Mesothelial cell of epicardium (in vitro differentiated cells): ENCODE data around the gene ARHGEF19. TPM values are rescaled to one million over a fixed set of nuclear protein-coding genes. Genes with fewer than 3 reads are reported as not detected.

Source experiments
- DNase-seq, 2 experiments: peaks; one replicate each; pipeline ENCODE4 v3.0.0; 2021; ENCODE audit warnings: low spot score in 2 of 2; ENCODE audit not compliant: unreplicated experiment in 2 of 2
- H3K27ac Mint-ChIP-seq: 2 replicates; pipeline ENCODE4 v1.8.0; 2021; ENCODE audit warnings: mixed read lengths
- H3K27me3 Mint-ChIP-seq: 2 replicates; pipeline ENCODE4 v1.8.0; 2021; ENCODE audit warnings: low read depth, mixed read lengths
- H3K36me3 Mint-ChIP-seq: 2 replicates; pipeline ENCODE4 v1.8.0; 2021; ENCODE audit warnings: mixed read lengths
- H3K4me1 Mint-ChIP-seq: 2 replicates; pipeline ENCODE4 v1.8.0; 2021; ENCODE audit warnings: mixed read lengths
- H3K4me3 Mint-ChIP-seq: 2 replicates; pipeline ENCODE4 v1.8.0; 2021; ENCODE audit warnings: mild to moderate bottlenecking, moderate library complexity, mixed read lengths
- H3K9me3 Mint-ChIP-seq: 2 replicates; pipeline ENCODE4 v1.8.0; 2021; ENCODE audit warnings: mixed read lengths
- total RNA-seq: library from RNA; stranded (reverse); gene quantifications from 3 replicates; pipeline ENCODE4 v1.2.1, GENCODE V29; 2021
- TF ChIP-seq, protein P1 (sequence below): fragments of 200-600 bp; sonication (generic); IDR thresholded peaks from one replicate; pipeline ENCODE4 v1.5.0; 2021; ENCODE audit warnings: antibody characterized with exemption; ENCODE audit not compliant: unreplicated experiment

Gene ARHGEF19
- total RNA-seq, 1 donor from 2014 or later: 86.6 TPM

DNA sequence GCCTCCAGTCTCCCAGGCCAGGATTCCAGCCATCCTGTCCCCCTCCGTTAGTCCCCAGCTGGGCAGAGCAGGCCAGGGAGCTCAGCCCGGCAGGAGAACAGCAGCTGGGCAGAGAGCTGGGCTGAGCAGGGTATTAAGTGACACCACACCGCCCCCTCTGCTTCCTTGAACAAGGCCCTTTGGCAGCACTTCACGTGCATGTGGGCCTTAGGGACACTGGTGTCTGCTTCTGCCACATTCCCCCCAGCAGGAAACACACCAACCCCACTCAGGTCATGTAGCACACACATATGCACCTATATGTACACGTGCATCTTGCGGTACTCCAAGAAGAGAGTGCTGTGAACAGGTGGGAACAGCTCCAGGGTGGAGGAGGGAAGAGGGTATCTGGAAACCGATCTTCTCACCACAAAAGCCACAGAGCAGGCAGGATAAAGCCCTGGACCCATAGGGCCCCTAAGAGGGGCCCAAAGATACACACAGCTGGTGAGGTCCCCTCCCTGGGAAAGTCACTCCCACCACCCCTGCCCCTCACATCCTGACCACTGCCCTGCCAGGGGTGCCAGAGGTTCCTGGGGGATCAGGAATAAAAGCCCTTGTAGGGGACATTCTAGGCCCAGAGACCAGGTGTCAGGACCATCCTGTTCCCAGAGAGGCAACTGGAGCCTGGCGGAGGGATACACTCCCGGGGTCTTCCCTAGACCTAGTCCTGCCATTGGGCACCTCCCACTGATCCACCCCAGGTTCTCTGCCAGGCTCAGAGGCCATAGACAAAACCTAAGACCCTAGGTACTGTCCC is 61.1 kb downstream of the ARHGEF19 start:
- Mint-ChIP-seq H3K4me3 (peak overlapping the region; percentile 89), H3K27ac (peak overlapping the region; percentile 99), H3K4me1 (peaks cover 54% of the 10 kb centered on the region)

DNA sequence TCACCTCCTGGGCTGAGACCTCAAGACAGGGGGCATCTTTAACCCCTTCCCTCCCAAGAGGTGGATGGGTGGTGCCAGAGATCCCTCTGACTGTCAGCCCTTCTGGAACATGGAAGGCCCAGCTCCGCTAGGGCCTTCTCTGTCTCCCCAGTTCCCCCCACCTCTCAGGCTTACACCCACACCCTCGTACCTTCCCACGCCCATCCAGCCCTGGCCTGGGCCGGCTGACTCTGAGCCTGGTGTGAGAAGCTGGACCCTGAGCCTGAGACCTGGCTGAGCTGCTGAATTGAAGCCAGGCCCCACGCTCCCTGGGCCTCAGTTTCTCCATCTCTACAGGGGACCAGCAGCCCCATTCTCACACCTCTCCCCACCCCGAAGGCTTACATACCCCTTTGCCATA is 61.9 kb downstream of the ARHGEF19 start:
- Mint-ChIP-seq H3K27ac (no peak overlapping the region), H3K9me3 (no peaks in the 10 kb centered on the region), H3K4me1 (peaks cover 57% of the 10 kb centered on the region), H3K36me3 (peaks cover 18% of the 10 kb centered on the region), H3K4me3 (no peak overlapping the region), H3K27me3 (no peaks in the 10 kb centered on the region)
- TF ChIP-seq, protein P1, sequence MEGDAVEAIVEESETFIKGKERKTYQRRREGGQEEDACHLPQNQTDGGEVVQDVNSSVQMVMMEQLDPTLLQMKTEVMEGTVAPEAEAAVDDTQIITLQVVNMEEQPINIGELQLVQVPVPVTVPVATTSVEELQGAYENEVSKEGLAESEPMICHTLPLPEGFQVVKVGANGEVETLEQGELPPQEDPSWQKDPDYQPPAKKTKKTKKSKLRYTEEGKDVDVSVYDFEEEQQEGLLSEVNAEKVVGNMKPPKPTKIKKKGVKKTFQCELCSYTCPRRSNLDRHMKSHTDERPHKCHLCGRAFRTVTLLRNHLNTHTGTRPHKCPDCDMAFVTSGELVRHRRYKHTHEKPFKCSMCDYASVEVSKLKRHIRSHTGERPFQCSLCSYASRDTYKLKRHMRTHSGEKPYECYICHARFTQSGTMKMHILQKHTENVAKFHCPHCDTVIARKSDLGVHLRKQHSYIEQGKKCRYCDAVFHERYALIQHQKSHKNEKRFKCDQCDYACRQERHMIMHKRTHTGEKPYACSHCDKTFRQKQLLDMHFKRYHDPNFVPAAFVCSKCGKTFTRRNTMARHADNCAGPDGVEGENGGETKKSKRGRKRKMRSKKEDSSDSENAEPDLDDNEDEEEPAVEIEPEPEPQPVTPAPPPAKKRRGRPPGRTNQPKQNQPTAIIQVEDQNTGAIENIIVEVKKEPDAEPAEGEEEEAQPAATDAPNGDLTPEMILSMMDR: no peak
- DNase-seq: no peak

More for the DNA sequence above, 61.1 kb downstream of the ARHGEF19 start:
- no peak for DNase-seq
- TF ChIP-seq, protein P1: no peak
- peaks cover 18% of the 10 kb centered on the region for H3K36me3 Mint-ChIP-seq
- no peaks in the 10 kb centered on the region for H3K9me3 Mint-ChIP-seq
- H3K27me3 Mint-ChIP-seq: no peaks in the 10 kb centered on the region

DNA sequence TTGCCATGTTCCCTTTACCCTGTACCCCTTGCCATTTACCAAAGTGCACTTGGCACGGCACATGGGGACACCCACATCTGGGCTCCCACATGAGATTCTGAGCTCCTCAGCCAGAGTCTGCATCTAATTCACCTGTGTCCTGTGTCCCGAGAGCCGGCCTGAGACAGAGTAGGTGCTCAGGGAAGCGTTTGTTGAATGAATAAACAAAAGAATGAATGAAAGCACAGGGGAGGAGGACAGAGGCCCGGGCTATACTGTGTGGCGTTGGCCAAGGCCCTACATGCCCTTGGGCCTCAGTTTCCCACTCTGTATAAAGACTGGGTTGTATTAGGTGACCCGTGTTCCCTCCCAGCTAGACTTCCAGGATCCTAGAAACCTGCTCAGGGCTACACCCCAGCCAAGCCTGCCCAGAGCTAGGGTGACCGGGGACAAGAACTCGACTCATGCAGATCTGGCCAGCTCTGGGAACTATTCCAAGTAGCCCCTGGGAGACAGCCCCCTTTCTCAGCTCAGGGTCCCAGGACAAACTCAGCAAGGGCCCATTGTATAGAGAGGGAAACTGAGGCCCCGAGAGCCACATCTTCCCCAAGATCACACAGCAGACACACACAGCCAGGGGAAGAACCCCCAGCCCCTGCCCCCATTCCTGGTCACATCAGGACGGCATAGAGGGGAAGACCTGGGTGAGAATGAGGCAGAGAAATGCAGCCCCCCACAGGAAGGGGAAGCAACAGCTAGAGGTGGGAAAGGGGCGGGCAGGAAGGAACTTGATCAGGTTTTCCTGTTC is 62.6 kb downstream of the ARHGEF19 start:
- DNase-seq: no peak
- peaks cover 18% of the 10 kb centered on the region for H3K36me3 Mint-ChIP-seq
- H3K4me1 Mint-ChIP-seq: peaks cover 62% of the 10 kb centered on the region
- no peaks in the 10 kb centered on the region for H3K9me3 Mint-ChIP-seq
- H3K27ac Mint-ChIP-seq: peak overlapping the region; percentile 53
- TF ChIP-seq, protein P1: no peak
- H3K4me3 Mint-ChIP-seq: no peak overlapping the region
- H3K27me3 Mint-ChIP-seq: no peaks in the 10 kb centered on the region

DNA sequence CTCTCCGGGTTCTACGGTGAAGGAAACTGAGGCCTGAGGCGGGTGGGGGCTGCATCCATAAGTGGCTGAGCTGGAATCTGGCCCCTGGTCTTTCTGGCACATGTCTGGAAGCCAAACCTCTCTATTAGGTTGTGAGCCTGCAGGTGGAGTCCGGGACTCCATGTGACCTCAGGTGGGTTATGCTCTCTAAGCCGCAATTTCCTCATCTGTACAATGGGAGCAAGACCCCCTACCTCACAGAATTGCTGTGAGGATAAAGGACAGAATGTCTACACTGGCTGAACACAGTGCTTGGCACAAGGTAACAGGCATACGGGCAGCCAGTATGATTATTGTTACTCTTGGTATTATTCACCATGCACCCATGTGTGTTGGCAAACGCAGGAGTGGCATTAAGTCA is 63.3 kb downstream of the ARHGEF19 start:
- no peak overlapping the region for H3K4me3 Mint-ChIP-seq
- DNase-seq: no peak
- peaks cover 18% of the 10 kb centered on the region for H3K36me3 Mint-ChIP-seq
- H3K4me1 Mint-ChIP-seq: peaks cover 69% of the 10 kb centered on the region
- no peaks in the 10 kb centered on the region for H3K27me3 Mint-ChIP-seq
- TF ChIP-seq, protein P1: no peak
- peak overlapping the region; percentile 43 for H3K27ac Mint-ChIP-seq
- no peaks in the 10 kb centered on the region for H3K9me3 Mint-ChIP-seq

DNA sequence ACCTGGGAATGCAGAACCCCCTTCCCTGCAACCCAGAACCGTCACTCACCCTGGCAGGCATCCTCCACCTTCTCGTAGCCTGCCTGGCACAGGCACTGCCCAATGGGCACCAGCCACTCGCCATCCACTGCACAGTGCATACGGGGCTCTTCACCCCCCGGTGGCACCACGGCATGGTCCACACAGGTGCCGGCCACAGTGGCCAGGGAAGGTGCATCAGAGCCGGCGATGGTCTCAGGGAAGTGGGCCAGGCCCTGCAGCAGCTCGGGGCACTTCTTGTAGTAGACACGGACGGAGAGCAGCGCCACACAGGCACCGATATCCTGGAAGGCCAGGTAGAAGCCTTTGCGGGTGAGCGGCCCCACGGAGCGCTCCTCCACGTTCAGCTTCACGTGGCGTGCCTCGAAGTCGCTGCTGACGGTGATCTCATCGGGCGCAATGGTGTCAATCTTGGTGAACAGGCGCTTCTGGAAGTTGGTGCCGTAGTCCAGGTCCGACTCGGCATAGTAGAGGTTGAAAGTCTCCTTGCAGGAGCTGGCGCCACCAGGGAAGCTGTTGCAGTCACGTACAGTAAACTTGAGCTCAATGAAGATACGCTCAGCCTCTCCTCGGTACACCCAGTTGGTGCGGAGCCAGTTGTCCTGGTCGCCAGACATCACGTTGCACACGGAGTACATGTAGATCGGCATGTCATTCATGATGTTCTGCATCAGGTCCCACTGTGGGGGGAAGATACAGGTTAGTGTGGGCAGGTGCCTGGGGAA is 63.9 kb downstream of the ARHGEF19 start:
- H3K9me3 Mint-ChIP-seq: no peaks in the 10 kb centered on the region
- H3K4me3 Mint-ChIP-seq: no peak overlapping the region
- H3K4me1 Mint-ChIP-seq: peaks cover 68% of the 10 kb centered on the region

More for the DNA sequence above, 63.9 kb downstream of the ARHGEF19 start:
- H3K27ac Mint-ChIP-seq: peak overlapping the region; percentile 100
- H3K27me3 Mint-ChIP-seq: no peaks in the 10 kb centered on the region
- DNase-seq: no peak
- TF ChIP-seq, protein P1: no peak
- peaks cover 18% of the 10 kb centered on the region for H3K36me3 Mint-ChIP-seq

Other genes starting within 250 kb of the ARHGEF19 start
- 46.0 to 48.6 TPM (median 48.6 TPM) in 3 replicates for gene ZBTB17, start 236.6 kb downstream of the ARHGEF19 start, total RNA-seq
- not detected in 3 replicates for gene SRARP, start 208.4 kb downstream of the ARHGEF19 start, total RNA-seq
- 5.0 to 6.3 TPM (median 6.3 TPM) in 3 replicates for gene HSPB7, start 194.6 kb downstream of the ARHGEF19 start, total RNA-seq
- 3.0 to 3.5 TPM (median 3.2 TPM) in 3 replicates for gene CLCNKA, start 190.6 kb downstream of the ARHGEF19 start, total RNA-seq
- 2.9 to 3.6 TPM (median 3.0 TPM) in 3 replicates for gene CLCNKB, start 168.9 kb downstream of the ARHGEF19 start, total RNA-seq
- 1.6 to 1.9 TPM (median 1.7 TPM) in 3 replicates for gene FAM131C, start 139.0 kb downstream of the ARHGEF19 start, total RNA-seq
- 71.8 to 76.3 TPM (median 75.0 TPM) in 3 replicates for gene EPHA2, start 56.6 kb downstream of the ARHGEF19 start, total RNA-seq
- gene CPLANE2, start 24.5 kb upstream of the ARHGEF19 start, total RNA-seq: 7.7 to 10.7 TPM (median 9.1 TPM) in 3 replicates
- gene FBXO42, start 139.8 kb upstream of the ARHGEF19 start, total RNA-seq: 24.4 to 28.8 TPM (median 25.5 TPM) in 3 replicates
- 116 to 121 TPM (median 119 TPM) in 3 replicates for gene SZRD1, start 154.6 kb upstream of the ARHGEF19 start, total RNA-seq
- gene SPATA21, start 224.8 kb upstream of the ARHGEF19 start, total RNA-seq: 0.16 to 0.20 TPM in 2 of 3 replicates, not detected in the other
- gene NECAP2, start 228.1 kb upstream of the ARHGEF19 start, total RNA-seq: 43.7 to 46.7 TPM (median 44.1 TPM) in 3 replicates